ENCODE measurements around the gene ARID1A. TPM values are rescaled to one million over a fixed set of nuclear protein-coding genes. Genes with fewer than 3 reads are reported as not detected.

Gene ARID1A
- total RNA-seq, 4 donors from 2014 or later, result 36.8 to 76.2 (median 44.5) TPM

GRCh38 chr1:26824731-26825130 lies 128.9 kb downstream of the ARID1A start:
- H3K27ac ChIP-seq (replicated peaks in 1 of 4), result no peak overlapping the region
- no peaks in the 10 kb centered on the region for H3K9me3 ChIP-seq
- peaks cover 0 to 4% (median 0%) of the 10 kb centered on the region in 4 donors for H3K36me3 ChIP-seq
- peaks cover 29 to 40% (median 38%) of the 10 kb centered on the region in 4 donors for H3K4me1 ChIP-seq
- no peaks in the 10 kb centered on the region for H3K27me3 ChIP-seq
- DNase-seq (ENCODE audit: extremely low spot score), result no peak
- H3K4me3 ChIP-seq, result no peak overlapping the region
- intact Hi-C loops (cut with DNase I), result no loop called here
- WGBS, result 91% methylated on average over 3 of the region's 3 CpGs
- TF ChIP-seq POLR2AphosphoS5 (IDR thresholded peaks at IDR 0.05) (no peak), POLR2A (IDR thresholded peaks at IDR 0.05; ENCODE audit: low read depth) (no peak), CTCF (IDR thresholded peaks at IDR 0.05) (no peak), EP300 (IDR thresholded peaks at IDR 0.05) (no peak)

GRCh38 chr1:26826261-26827105 lies 130.7 kb downstream of the ARID1A start, which contains the start of gene ZDHHC18:
TSS of gene ZDHHC18 (plus strand) at chr1:26826688. CDS start at chr1:26826805, 117 bp downstream.
- peak within 1 kb of the TSS; percentile 71 to 84 (median 81) for H3K4me3 ChIP-seq
- no peaks in the 10 kb centered on the region for H3K9me3 ChIP-seq
- H3K27me3 ChIP-seq, result no peaks in the 10 kb centered on the region
- peaks cover 30 to 45% (median 44%) of the 10 kb centered on the region in 4 donors for H3K4me1 ChIP-seq
- peaks cover 0 to 14% (median 3%) of the 10 kb centered on the region in 4 donors for H3K36me3 ChIP-seq
- peak within 1 kb of the TSS; percentile 73 to 81 (median 80) for H3K27ac ChIP-seq (replicated peaks in 1 of 4)
- peak; percentile 50 to 78 (median 65) for TF ChIP-seq CTCF (IDR thresholded peaks at IDR 0.05)
- TF ChIP-seq POLR2AphosphoS5 (IDR thresholded peaks at IDR 0.05), result no peak
- whole genome bisulfite sequencing, result 0% methylated on average over 6 of the region's 107 CpGs
- intact Hi-C loops (cut with DNase I), result no loop called here
- no peak for DNase-seq (ENCODE audit: extremely low spot score)

GRCh38 chr1:26827106-26827604 lies 131.3 kb downstream of the ARID1A start:
- H3K27ac ChIP-seq (replicated peaks in 1 of 4), result peak overlapping the region; percentile 62 to 81 (median 80)
- DNase-seq (ENCODE audit: extremely low spot score), result no peak
- WGBS, result 3% methylated on average over 17 of the region's 17 CpGs

GRCh38 chr1:26827663-26828062 lies 131.8 kb downstream of the ARID1A start:
- intact Hi-C loops (cut with DNase I), result no loop called here
- no peak for TF ChIP-seq EP300 (IDR thresholded peaks at IDR 0.05)
- H3K27me3 ChIP-seq, result no peaks in the 10 kb centered on the region
- peak overlapping the region; percentile 71 to 84 (median 81) for H3K4me3 ChIP-seq
- no peak for DNase-seq (ENCODE audit: extremely low spot score)
- H3K27ac ChIP-seq (replicated peaks in 1 of 4), result peak overlapping the region; percentile 62 to 81 (median 80)
- H3K36me3 ChIP-seq, result peaks cover 5 to 25% (median 13%) of the 10 kb centered on the region in 4 donors
- WGBS, result 32% methylated on average over 11 of the region's 11 CpGs
- peaks cover 30 to 45% (median 44%) of the 10 kb centered on the region in 4 donors for H3K4me1 ChIP-seq
- no peaks in the 10 kb centered on the region for H3K9me3 ChIP-seq

More at GRCh38 chr1:26827106-26827604, 131.3 kb downstream of the ARID1A start:
- H3K27me3 ChIP-seq, result no peaks in the 10 kb centered on the region
- peaks cover 0 to 20% (median 8%) of the 10 kb centered on the region in 4 donors for H3K36me3 ChIP-seq
- peaks cover 30 to 45% (median 44%) of the 10 kb centered on the region in 4 donors for H3K4me1 ChIP-seq
- intact Hi-C loops (cut with DNase I), result no loop called here
- peak overlapping the region; percentile 71 to 84 (median 81) for H3K4me3 ChIP-seq
- no peaks in the 10 kb centered on the region for H3K9me3 ChIP-seq
- TF ChIP-seq EP300 (IDR thresholded peaks at IDR 0.05) (no peak), CTCF (IDR thresholded peaks at IDR 0.05) (no peak), POLR2A (IDR thresholded peaks at IDR 0.05; ENCODE audit: low read depth) (no peak)

- H3K27ac ChIP-seq (replicated peaks in 1 of 4), result peak overlapping the region in 2 of 4 donors; percentile 9 to 81
- H3K27me3 ChIP-seq, result no peaks in the 10 kb centered on the region
- TF ChIP-seq POLR2A (IDR thresholded peaks at IDR 0.05; ENCODE audit: low read depth) (no peak), EP300 (IDR thresholded peaks at IDR 0.05) (no peak), CTCF (IDR thresholded peaks at IDR 0.05) (no peak), POLR2AphosphoS5 (IDR thresholded peaks at IDR 0.05) (no peak)
- no peaks in the 10 kb centered on the region for H3K9me3 ChIP-seq
- DNase-seq (ENCODE audit: extremely low spot score), result no peak
- peaks cover 11 to 34% (median 21%) of the 10 kb centered on the region in 4 donors for H3K36me3 ChIP-seq
- 72% methylated on average over 4 of the region's 4 CpGs for WGBS
- H3K4me3 ChIP-seq, result peak overlapping the region in 1 of 4 donors; percentile 17
- intact Hi-C loops (cut with DNase I), result no loop called here
- peaks cover 30 to 45% (median 44%) of the 10 kb centered on the region in 4 donors for H3K4me1 ChIP-seq
Measured at GRCh38 chr1:26828411-26828991, 132.7 kb downstream of the ARID1A start.

All from esophagus muscularis mucosa (tissue), 4 donors.